Left lobe of liver (tissue), 1 donor: ENCODE data around the gene WDR3. TPM values are rescaled to one million over a fixed set of nuclear protein-coding genes. Genes with fewer than 3 reads are reported as not detected.

Experiments used
- total RNA-seq: library from RNA; stranded (reverse); gene quantifications from one replicate; pipeline ENCODE4 v1.2.1, GENCODE V29; 2021
- donor health status: DM: no; HTN: yes; CAD: no.

WDR3 gene
- total RNA-seq, 1 donor from 2014 or later: 14.6 TPM

Other genes with a start within 250 kb of the WDR3 start
- 13.7 TPM for gene GDAP2, start 118 bp upstream of the WDR3 start, total RNA-seq